Limb (tissue), 2 donors: Measurements from ENCODE around the gene HHIP.

Experiments used
- DNase-seq, 2 donors: peaks; one replicate each; pipeline ENCODE4 v3.0.0-alpha.2; 2016; ENCODE audit errors: extremely low spot score in 2 of 2

Gene HHIP

GRCh38 chr4:144653781-144654545 is 8.0 kb downstream of the HHIP start:
- no peak for DNase-seq

GRCh38 chr4:144655491-144655890 is 9.5 kb downstream of the HHIP start:
- DNase-seq: no peak

GRCh38 chr4:144656850-144657249 is 10.9 kb downstream of the HHIP start:
- DNase-seq: no peak

- no peak for DNase-seq
These were observed 12.1 kb downstream of the HHIP start for GRCh38 chr4:144658015-144658567.

- no peak for DNase-seq
These were observed 12.9 kb downstream of the HHIP start for GRCh38 chr4:144658903-144659302.

GRCh38 chr4:144659447-144659846 is 13.5 kb downstream of the HHIP start:
- no peak for DNase-seq

GRCh38 chr4:144663834-144664475 is 18.0 kb downstream of the HHIP start:
- no peak for DNase-seq

GRCh38 chr4:144666539-144667175 is 20.7 kb downstream of the HHIP start:
- DNase-seq: no peak

GRCh38 chr4:144667500-144667899 is 21.5 kb downstream of the HHIP start:
- no peak for DNase-seq

- DNase-seq: no peak
These were observed 24.8 kb downstream of the HHIP start for GRCh38 chr4:144670776-144671175.

- DNase-seq: no peak
These were observed 28.8 kb downstream of the HHIP start for GRCh38 chr4:144674711-144675110.

- no peak for DNase-seq
These were observed 35.9 kb downstream of the HHIP start for GRCh38 chr4:144681806-144682205.

GRCh38 chr4:144683516-144683915 is 37.6 kb downstream of the HHIP start:
- no peak for DNase-seq

GRCh38 chr4:144685911-144686310 is 40.0 kb downstream of the HHIP start:
- no peak for DNase-seq

GRCh38 chr4:144686921-144687320 is 41.0 kb downstream of the HHIP start:
- no peak for DNase-seq

- DNase-seq: no peak
These were observed 41.5 kb downstream of the HHIP start for GRCh38 chr4:144687466-144687865.

GRCh38 chr4:144688035-144688569 is 42.1 kb downstream of the HHIP start:
- DNase-seq: no peak

GRCh38 chr4:144689125-144689524 is 43.2 kb downstream of the HHIP start:
- DNase-seq: no peak

- DNase-seq: no peak
These were observed 49.8 kb downstream of the HHIP start for GRCh38 chr4:144695721-144696120.

GRCh38 chr4:144696376-144696775 is 50.4 kb downstream of the HHIP start:
- no peak for DNase-seq

GRCh38 chr4:144699565-144699964 is 53.6 kb downstream of the HHIP start:
- no peak for DNase-seq

GRCh38 chr4:144701683-144702233 is 55.8 kb downstream of the HHIP start:
- no peak for DNase-seq
